Upper lobe of left lung (tissue), 4 donors: ENCODE results near the gene PSMD12.
"Not testable (repeated sequence)": the region's sequence is repeated elsewhere in the genome, so short reads cannot be mapped to it uniquely, and the experiment has no call there.

Source experiments
- CTCF ChIP-seq, 6 experiments: fragments of 450-650 bp in 4 of 6; fragments of 200-600 bp in 2 of 6; sonication (generic) in 2 of 6; IDR thresholded peaks; one replicate each; pipeline ENCODE4 v1.5.1; 2016 to 2019; ENCODE audit warnings: antibody characterized with exemption in 6 of 6
- EP300 ChIP-seq, 4 donors: sonication (generic); formaldehyde crosslinking; IDR thresholded peaks; one replicate each; pipeline ENCODE4 v1.5.1; 2017; ENCODE audit warnings: antibody characterized with exemption in 4 of 4, control low read depth in 2 of 4
- POLR2AphosphoS5 ChIP-seq, 2 donors: sonication (generic); formaldehyde crosslinking; IDR thresholded peaks; one replicate each; pipeline ENCODE4 v1.5.1; 2017; ENCODE audit warnings: antibody characterized with exemption in 2 of 2

GRCh38 chr17:67388536-67388935 is 22.2 kb upstream of the PSMD12 start:
- TF ChIP-seq CTCF, EP300, POLR2AphosphoS5 (IDR thresholded peaks at IDR 0.05): not testable (repeated sequence)
